Panc1 (cell line): ENCODE measurements around the gene TRIM54. TPM values are rescaled to one million over a fixed set of nuclear protein-coding genes. Genes with fewer than 3 reads are reported as not detected.

Source experiments
- ATAC-seq: fragments of 200-7000 bp; cut with Tn5 transposase; 2 replicates; pipeline ENCODE4 v1.9.1; 2020; ENCODE audit warnings: mild to moderate bottlenecking, moderate library complexity
- BruUV-seq: library from RNA; stranded (reverse); fragments of 400-500 nt; replicated peaks from 2 replicates; lab custom pipeline; 2021; lab: Mats Ljungman, UMichigan
- CTCF ChIA-PET: fragments of 300-600 bp; sonication (Branson Sonifier 250); formaldehyde crosslinking; loops from one replicate; lab custom pipeline; 2022; ENCODE audit warnings: antibody characterized with exemption; lab: Charles Lee
- POLR2A ChIA-PET: fragments of 300-600 bp; sonication (Branson Sonifier 250); formaldehyde crosslinking; loops from one replicate; lab custom pipeline; 2022; ENCODE audit warnings: antibody characterized with exemption; lab: Charles Lee
- DNase-seq: peaks from one replicate; pipeline ENCODE4 v3.0.0-alpha.2; 2010; ENCODE audit warnings: low read depth, low spot score
- H3K27ac ChIP-seq: 2 replicates; pipeline ENCODE4 v1.5.1; 2011; ENCODE audit warnings: mild to moderate bottlenecking, low read length, inconsistent platforms
- H3K27me3 ChIP-seq: fragments of 200-500 bp; sonication (Bioruptor generic); 2 replicates; pipeline ENCODE4 v1.6.0; 2014; ENCODE audit warnings: low read length, inconsistent platforms; ENCODE audit not compliant: control insufficient read depth, insufficient read depth
- H3K36me3 ChIP-seq: fragments of 200-500 bp; sonication (Bioruptor generic); 2 replicates; pipeline ENCODE4 v1.5.1; 2014; ENCODE audit warnings: inconsistent platforms, mild to moderate bottlenecking, low read length, moderate library complexity; ENCODE audit not compliant: control insufficient read depth, insufficient read depth
- H3K4me1 ChIP-seq: 2 replicates; pipeline ENCODE4 v1.5.1; 2011; ENCODE audit warnings: inconsistent platforms, mild to moderate bottlenecking, low read length, moderate library complexity; ENCODE audit not compliant: control insufficient read depth, insufficient read depth
- H3K4me3 ChIP-seq, 2 experiments: 2 replicates each; pipeline ENCODE4 v1.5.1; 2011 to 2012; ENCODE audit warnings: low read depth in 2 of 2, low read length in 2 of 2, mild to moderate bottlenecking in 2 of 2, inconsistent platforms in 1 of 2, moderate library complexity in 1 of 2
- H3K9me3 ChIP-seq: fragments of 200-500 bp; sonication (Bioruptor generic); 2 replicates; pipeline ENCODE4 v1.5.1; 2014; ENCODE audit warnings: low read depth, mild to moderate bottlenecking, inconsistent platforms, low read length, moderate library complexity; ENCODE audit not compliant: control insufficient read depth, insufficient read depth
- POLR2AphosphoS5 ChIP-seq: IDR thresholded peaks from 2 replicates; pipeline ENCODE4 v1.6.1; 2012; ENCODE audit warnings: mild to moderate bottlenecking, low read depth, low read length, moderate library complexity
- SIN3A ChIP-seq: IDR thresholded peaks from 2 replicates; pipeline ENCODE4 v1.6.1; 2012; ENCODE audit warnings: low read depth, mild to moderate bottlenecking, low read length, moderate library complexity, borderline replicate concordance; ENCODE audit not compliant: insufficient read depth
- TCF7L2 ChIP-seq: IDR thresholded peaks from 2 replicates; pipeline ENCODE4 v1.6.1; 2011; ENCODE audit warnings: mild to moderate bottlenecking, low read depth, low read length, inconsistent platforms
- in situ Hi-C: cut with HindIII; loops from 2 replicates; pipeline ENCODE4 v1.10.0; 2016; ENCODE audit warnings: low sequenced_read_pairs, low pct_unique_long_range_greater_than_20kb
- intact Hi-C: fragments of 100-400 bp; cut with micrococcal nuclease; formaldehyde crosslinking; loops from one replicate; pipeline ENCODE4 v1.10.0; 2022; ENCODE audit not compliant: unreplicated experiment
- total RNA-seq: library from RNA; stranded (reverse); gene quantifications from one replicate; pipeline ENCODE4 v1.2.1, GENCODE V29; 2021; ENCODE audit not compliant: unreplicated experiment
- TF ChIP-seq, protein P1 (sequence below): fragments of 450-650 bp; IDR thresholded peaks from 2 replicates; pipeline ENCODE4 v1.5.1; 2017; ENCODE audit warnings: mild to moderate bottlenecking
- TF ChIP-seq, protein P2 (sequence below), 2 experiments: IDR thresholded peaks; 2 replicates each; pipeline ENCODE4 v1.6.1; 2011 to 2012; ENCODE audit warnings: low read depth in 2 of 2, control low read depth in 1 of 2, low read length in 1 of 2, mild to moderate bottlenecking in 1 of 2, moderate library complexity in 1 of 2; ENCODE audit not compliant: insufficient read depth in 1 of 2

Gene TRIM54
- total RNA-seq, 1 experiment from 2014 or later = 0.21 TPM

- H3K4me3 ChIP-seq = no peak overlapping the region
- in situ Hi-C loops (no loop called here), intact Hi-C loops (no loop called here)
- ChIA-PET POLR2A (no interaction called here), CTCF (no interaction called here)
- no peak for TF ChIP-seq TCF7L2
- no peak for TF ChIP-seq POLR2AphosphoS5
- TF ChIP-seq, protein P1, sequence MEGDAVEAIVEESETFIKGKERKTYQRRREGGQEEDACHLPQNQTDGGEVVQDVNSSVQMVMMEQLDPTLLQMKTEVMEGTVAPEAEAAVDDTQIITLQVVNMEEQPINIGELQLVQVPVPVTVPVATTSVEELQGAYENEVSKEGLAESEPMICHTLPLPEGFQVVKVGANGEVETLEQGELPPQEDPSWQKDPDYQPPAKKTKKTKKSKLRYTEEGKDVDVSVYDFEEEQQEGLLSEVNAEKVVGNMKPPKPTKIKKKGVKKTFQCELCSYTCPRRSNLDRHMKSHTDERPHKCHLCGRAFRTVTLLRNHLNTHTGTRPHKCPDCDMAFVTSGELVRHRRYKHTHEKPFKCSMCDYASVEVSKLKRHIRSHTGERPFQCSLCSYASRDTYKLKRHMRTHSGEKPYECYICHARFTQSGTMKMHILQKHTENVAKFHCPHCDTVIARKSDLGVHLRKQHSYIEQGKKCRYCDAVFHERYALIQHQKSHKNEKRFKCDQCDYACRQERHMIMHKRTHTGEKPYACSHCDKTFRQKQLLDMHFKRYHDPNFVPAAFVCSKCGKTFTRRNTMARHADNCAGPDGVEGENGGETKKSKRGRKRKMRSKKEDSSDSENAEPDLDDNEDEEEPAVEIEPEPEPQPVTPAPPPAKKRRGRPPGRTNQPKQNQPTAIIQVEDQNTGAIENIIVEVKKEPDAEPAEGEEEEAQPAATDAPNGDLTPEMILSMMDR = no peak
- TF ChIP-seq SIN3A = no peak
- TF ChIP-seq, protein P2, sequence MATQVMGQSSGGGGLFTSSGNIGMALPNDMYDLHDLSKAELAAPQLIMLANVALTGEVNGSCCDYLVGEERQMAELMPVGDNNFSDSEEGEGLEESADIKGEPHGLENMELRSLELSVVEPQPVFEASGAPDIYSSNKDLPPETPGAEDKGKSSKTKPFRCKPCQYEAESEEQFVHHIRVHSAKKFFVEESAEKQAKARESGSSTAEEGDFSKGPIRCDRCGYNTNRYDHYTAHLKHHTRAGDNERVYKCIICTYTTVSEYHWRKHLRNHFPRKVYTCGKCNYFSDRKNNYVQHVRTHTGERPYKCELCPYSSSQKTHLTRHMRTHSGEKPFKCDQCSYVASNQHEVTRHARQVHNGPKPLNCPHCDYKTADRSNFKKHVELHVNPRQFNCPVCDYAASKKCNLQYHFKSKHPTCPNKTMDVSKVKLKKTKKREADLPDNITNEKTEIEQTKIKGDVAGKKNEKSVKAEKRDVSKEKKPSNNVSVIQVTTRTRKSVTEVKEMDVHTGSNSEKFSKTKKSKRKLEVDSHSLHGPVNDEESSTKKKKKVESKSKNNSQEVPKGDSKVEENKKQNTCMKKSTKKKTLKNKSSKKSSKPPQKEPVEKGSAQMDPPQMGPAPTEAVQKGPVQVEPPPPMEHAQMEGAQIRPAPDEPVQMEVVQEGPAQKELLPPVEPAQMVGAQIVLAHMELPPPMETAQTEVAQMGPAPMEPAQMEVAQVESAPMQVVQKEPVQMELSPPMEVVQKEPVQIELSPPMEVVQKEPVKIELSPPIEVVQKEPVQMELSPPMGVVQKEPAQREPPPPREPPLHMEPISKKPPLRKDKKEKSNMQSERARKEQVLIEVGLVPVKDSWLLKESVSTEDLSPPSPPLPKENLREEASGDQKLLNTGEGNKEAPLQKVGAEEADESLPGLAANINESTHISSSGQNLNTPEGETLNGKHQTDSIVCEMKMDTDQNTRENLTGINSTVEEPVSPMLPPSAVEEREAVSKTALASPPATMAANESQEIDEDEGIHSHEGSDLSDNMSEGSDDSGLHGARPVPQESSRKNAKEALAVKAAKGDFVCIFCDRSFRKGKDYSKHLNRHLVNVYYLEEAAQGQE (IDR thresholded peaks at IDR 0.05; ENCODE audit: insufficient read depth in 1 of 2, low read depth in 2 of 2, low read length in 1 of 2) = no peak
- no peaks in the 10 kb centered on the region for H3K4me1 ChIP-seq
- H3K27ac ChIP-seq = no peak overlapping the region
- no peak for DNase-seq
- no peaks in the 10 kb centered on the region for H3K27me3 ChIP-seq
- H3K36me3 ChIP-seq = peaks cover 39% of the 10 kb centered on the region
- H3K9me3 ChIP-seq = no peaks in the 10 kb centered on the region
- no TSS peak for BruUV-seq
- ATAC-seq = no peak
These were observed 44.8 kb upstream of the TRIM54 start for GRCh38 chr2:27237341-27237945.

GRCh38 chr2:27238976-27239375 is 43.3 kb upstream of the TRIM54 start:
- ChIA-PET POLR2A (no interaction called here), CTCF (no interaction called here)
- TF ChIP-seq SIN3A = no peak
- TF ChIP-seq, protein P1 = no peak
- no peak for TF ChIP-seq TCF7L2
- no peak for TF ChIP-seq POLR2AphosphoS5
- TF ChIP-seq, protein P2 (IDR thresholded peaks at IDR 0.05; ENCODE audit: insufficient read depth in 1 of 2, low read depth in 2 of 2, low read length in 1 of 2) = no peak
- Histone ChIP-seq H3K36me3 (peaks cover 29% of the 10 kb centered on the region), H3K4me1 (no peaks in the 10 kb centered on the region), H3K27ac (no peak overlapping the region), H3K4me3 (no peak overlapping the region), H3K9me3 (no peaks in the 10 kb centered on the region), H3K27me3 (no peaks in the 10 kb centered on the region)
- BruUV-seq = no TSS peak
- intact Hi-C loops = no loop called here
- no peak for DNase-seq
- in situ Hi-C loops = no loop called here
- no peak for ATAC-seq
